ENCODE measurements around the gene CDK17.
"Not testable (repeated sequence)": the region's sequence is repeated elsewhere in the genome, so short reads cannot be mapped to it uniquely, and the experiment has no call there.

GRCh38 chr12:96402522-96402921 lies 2.3 kb upstream of the CDK17 start:
- TF ChIP-seq, protein P1, sequence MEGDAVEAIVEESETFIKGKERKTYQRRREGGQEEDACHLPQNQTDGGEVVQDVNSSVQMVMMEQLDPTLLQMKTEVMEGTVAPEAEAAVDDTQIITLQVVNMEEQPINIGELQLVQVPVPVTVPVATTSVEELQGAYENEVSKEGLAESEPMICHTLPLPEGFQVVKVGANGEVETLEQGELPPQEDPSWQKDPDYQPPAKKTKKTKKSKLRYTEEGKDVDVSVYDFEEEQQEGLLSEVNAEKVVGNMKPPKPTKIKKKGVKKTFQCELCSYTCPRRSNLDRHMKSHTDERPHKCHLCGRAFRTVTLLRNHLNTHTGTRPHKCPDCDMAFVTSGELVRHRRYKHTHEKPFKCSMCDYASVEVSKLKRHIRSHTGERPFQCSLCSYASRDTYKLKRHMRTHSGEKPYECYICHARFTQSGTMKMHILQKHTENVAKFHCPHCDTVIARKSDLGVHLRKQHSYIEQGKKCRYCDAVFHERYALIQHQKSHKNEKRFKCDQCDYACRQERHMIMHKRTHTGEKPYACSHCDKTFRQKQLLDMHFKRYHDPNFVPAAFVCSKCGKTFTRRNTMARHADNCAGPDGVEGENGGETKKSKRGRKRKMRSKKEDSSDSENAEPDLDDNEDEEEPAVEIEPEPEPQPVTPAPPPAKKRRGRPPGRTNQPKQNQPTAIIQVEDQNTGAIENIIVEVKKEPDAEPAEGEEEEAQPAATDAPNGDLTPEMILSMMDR (conservative IDR thresholded peaks at IDR 0.05 in 1 of 2, IDR thresholded peaks at IDR 0.05 in 1 of 2; ENCODE audit: low read depth in 1 of 2, low read length in 2 of 2), result not testable (repeated sequence)
- not testable (repeated sequence) for TF ChIP-seq EZH2 (IDR thresholded peaks at IDR 0.05; ENCODE audit: low read length, missing control alignments)

Measured in fibroblast of lung (primary cell).